DOHH2 (cell line): ENCODE measurements around the gene GLCCI1.
"Not testable (repeated sequence)": the region's sequence is repeated elsewhere in the genome, so short reads cannot be mapped to it uniquely, and the experiment has no call there.

ENCODE experiments used
- H3F3A ChIP-seq: fragments of 200-600 bp; sonication (generic), shearing (Covaris generic); 2 replicates; pipeline ENCODE4 v1.6.0; 2016; ENCODE audit warnings: antibody characterized with exemption, mild to moderate bottlenecking; ENCODE audit not compliant: control insufficient read depth, insufficient read depth
- H3K27ac ChIP-seq: fragments of 200-600 bp; sonication (generic); 2 replicates; pipeline ENCODE4 v1.5.1; 2014; ENCODE audit warnings: low read depth, mild to moderate bottlenecking, low read length, moderate library complexity
- H3K27me3 ChIP-seq: fragments of 200-600 bp; sonication (generic); 2 replicates; pipeline ENCODE4 v1.6.1; 2014; ENCODE audit warnings: mild to moderate bottlenecking, low read length, mixed read lengths; ENCODE audit not compliant: control insufficient read depth
- H3K36me3 ChIP-seq: fragments of 200-600 bp; sonication (generic); 2 replicates; pipeline ENCODE4 v1.6.1; 2014; ENCODE audit warnings: mild to moderate bottlenecking, low read length, moderate library complexity, mixed read lengths; ENCODE audit not compliant: control insufficient read depth
- H3K4me1 ChIP-seq: fragments of 200-600 bp; sonication (generic); 2 replicates; pipeline ENCODE4 v1.6.1; 2014; ENCODE audit warnings: mild to moderate bottlenecking, low read length, mixed read lengths; ENCODE audit not compliant: control insufficient read depth
- H3K4me2 ChIP-seq: fragments of 200-600 bp; sonication (generic); 2 replicates; pipeline ENCODE4 v1.6.0; 2014; ENCODE audit warnings: mild to moderate bottlenecking, low read length, moderate library complexity
- H3K4me3 ChIP-seq: fragments of 200-600 bp; sonication (generic); 2 replicates; pipeline ENCODE4 v1.5.1; 2014; ENCODE audit warnings: mild to moderate bottlenecking, low read length, mixed read lengths
- H3K79me2 ChIP-seq: fragments of 200-600 bp; sonication (generic); 2 replicates; pipeline ENCODE4 v1.6.1; 2014; ENCODE audit warnings: mild to moderate bottlenecking, low read length, mixed read lengths; ENCODE audit not compliant: control insufficient read depth
- H3K9me2 ChIP-seq: fragments of 200-600 bp; sonication (generic); replicated peaks from 2 replicates; pipeline ENCODE4 v1.6.1; 2014; ENCODE audit warnings: mild to moderate bottlenecking, low read length, mixed read lengths; ENCODE audit not compliant: control insufficient read depth
- H3K9me3 ChIP-seq: fragments of 200-600 bp; sonication (generic); 2 replicates; pipeline ENCODE4 v1.6.1; 2014; ENCODE audit warnings: antibody characterized with exemption, low read length, mixed read lengths; ENCODE audit not compliant: control insufficient read depth, insufficient read depth
- H4K20me1 ChIP-seq: fragments of 200-600 bp; sonication (generic); 2 replicates; pipeline ENCODE4 v1.6.0; 2014; ENCODE audit warnings: low read depth, mild to moderate bottlenecking, antibody characterized with exemption, low read length, moderate library complexity; ENCODE audit not compliant: control insufficient read depth, insufficient read depth
- CTCF ChIP-seq: fragments of 200-600 bp; sonication (generic); IDR thresholded peaks from one replicate; pipeline ENCODE4 v1.5.1; 2014; ENCODE audit warnings: antibody characterized with exemption, mild to moderate bottlenecking, low read depth, low read length; ENCODE audit not compliant: poor library complexity, severe bottlenecking
- EZH2phosphoT487 ChIP-seq: fragments of 200-600 bp; sonication (generic); IDR thresholded peaks from 2 replicates; pipeline ENCODE4 v1.6.1; 2017; ENCODE audit warnings: borderline replicate concordance, mild to moderate bottlenecking, antibody characterized with exemption, low read length, moderate library complexity, mixed read lengths

The GLCCI1 gene

GRCh38 chr7:8089036-8089780, 120.6 kb downstream of the GLCCI1 start:
- Histone ChIP-seq H3K4me3 (no peak overlapping the region), H3K4me1 (no peaks in the 10 kb centered on the region), H3K36me3 (peaks cover 38% of the 10 kb centered on the region), H3K4me2 (no peak overlapping the region), H3K79me2 (no peaks in the 10 kb centered on the region), H4K20me1 (no peaks in the 10 kb centered on the region), H3K27ac (no peak overlapping the region), H3F3A (peaks cover 6% of the 10 kb centered on the region; the same call in 1 of the 2 replicates), H3K9me2 (no peaks in the 10 kb centered on the region), H3K9me3 (no peaks in the 10 kb centered on the region), H3K27me3 (no peaks in the 10 kb centered on the region)
- no peak for TF ChIP-seq CTCF
- TF ChIP-seq EZH2phosphoT487, result no peak

DNA sequence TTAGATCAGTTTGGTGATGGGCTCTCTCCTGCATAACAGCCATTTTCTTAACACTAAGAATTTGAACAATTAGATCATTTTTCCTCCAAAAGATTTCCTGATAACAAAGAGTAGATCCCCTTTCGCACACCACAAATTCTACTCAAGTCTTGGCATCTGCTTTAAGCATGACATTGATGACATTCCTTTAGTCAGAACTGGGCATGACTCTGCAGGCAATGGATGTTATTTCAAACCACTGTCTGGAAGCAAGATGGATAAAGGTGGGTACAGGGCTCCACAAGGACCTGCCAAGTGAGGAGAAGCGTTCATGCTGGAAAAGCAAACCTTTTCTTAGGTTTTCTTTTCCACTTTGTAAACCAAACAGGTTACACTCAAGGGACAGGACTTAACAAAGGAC, 123.5 kb downstream of the GLCCI1 start:
- Histone ChIP-seq H3K79me2 (no peaks in the 10 kb centered on the region), H3K27me3 (no peaks in the 10 kb centered on the region), H3K36me3 (peaks cover 9% of the 10 kb centered on the region), H3K27ac (no peak overlapping the region), H3F3A (peaks cover 6% of the 10 kb centered on the region; the same call in 1 of the 2 replicates), H4K20me1 (no peaks in the 10 kb centered on the region), H3K9me3 (no peaks in the 10 kb centered on the region), H3K4me1 (no peaks in the 10 kb centered on the region), H3K4me3 (no peak overlapping the region), H3K9me2 (no peaks in the 10 kb centered on the region), H3K4me2 (no peak overlapping the region)
- TF ChIP-seq EZH2phosphoT487 (no peak), CTCF (no peak)

DNA sequence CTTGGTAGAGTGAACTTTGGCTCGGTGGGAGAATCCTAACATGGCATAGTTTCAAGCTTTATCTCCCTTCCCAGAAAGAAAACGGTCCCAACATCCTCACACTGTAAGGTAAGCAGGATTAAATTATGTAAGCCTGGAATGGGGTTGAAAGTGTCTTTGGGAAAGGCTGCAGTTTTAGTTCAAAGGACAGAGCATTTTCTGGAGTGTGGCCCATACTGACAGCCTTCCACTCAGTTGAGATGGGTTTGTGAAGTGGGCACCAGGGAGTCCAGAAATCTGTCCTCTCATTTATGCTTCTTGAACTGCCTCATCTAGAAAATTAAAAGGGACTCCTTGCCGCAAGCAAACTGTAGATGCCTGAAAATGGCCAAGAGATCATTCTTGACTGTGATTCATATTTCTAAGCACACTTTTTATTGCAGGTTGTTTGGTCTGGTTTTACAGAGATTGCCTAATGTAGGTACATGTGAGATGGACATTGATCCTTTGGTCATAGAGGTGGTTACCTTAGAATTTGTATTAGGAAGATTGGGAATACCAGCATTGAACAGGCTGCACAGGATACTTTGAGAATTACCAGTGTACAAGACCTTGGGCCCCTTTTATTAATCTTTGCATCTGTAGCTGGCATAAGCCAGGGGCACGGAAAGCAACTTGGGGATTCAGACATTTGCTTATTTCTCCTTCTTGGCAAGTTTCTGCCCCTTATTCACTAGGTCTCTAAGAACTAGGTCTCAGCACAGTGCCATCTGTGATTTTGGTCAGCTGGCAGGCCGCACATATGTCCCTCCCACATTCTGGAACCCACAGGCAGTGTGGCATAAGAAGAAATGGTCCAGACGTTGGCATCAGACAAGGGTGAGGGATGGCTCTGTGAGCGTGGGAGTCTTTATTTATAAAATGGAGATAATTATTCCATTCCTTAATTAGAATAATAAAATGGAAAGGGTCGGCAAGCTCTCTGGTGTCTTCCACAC, 125.9 kb downstream of the GLCCI1 start:
- Histone ChIP-seq H3K4me3 (no peak overlapping the region), H4K20me1 (no peaks in the 10 kb centered on the region), H3K4me2 (no peak overlapping the region), H3F3A (no peaks in the 10 kb centered on the region), H3K9me3 (no peaks in the 10 kb centered on the region), H3K79me2 (no peaks in the 10 kb centered on the region), H3K4me1 (no peaks in the 10 kb centered on the region), H3K9me2 (no peaks in the 10 kb centered on the region), H3K27me3 (no peaks in the 10 kb centered on the region), H3K36me3 (no peaks in the 10 kb centered on the region), H3K27ac (no peak overlapping the region)
- no peak for TF ChIP-seq EZH2phosphoT487
- TF ChIP-seq CTCF, result no peak

DNA sequence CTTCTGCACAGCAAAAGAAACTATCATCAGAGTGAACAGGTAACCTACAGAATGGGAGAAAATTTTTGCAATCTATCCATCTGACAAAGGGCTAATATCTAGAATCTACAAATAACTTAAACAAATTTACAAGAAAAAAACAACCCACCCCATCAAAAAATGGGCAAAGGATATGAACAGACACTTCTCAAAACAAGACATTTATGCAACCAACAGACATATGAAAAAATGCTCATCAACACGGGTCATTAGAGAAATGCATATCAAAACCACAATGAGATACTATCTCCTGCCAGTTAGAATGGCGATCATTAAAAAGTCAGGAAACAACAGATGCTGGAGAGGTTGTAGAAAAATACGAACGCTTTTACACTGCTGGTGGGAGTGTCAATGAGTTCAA, 132.7 kb downstream of the GLCCI1 start:
- not testable (repeated sequence) for H3K36me3 ChIP-seq, H3F3A ChIP-seq, H3K4me1 ChIP-seq, H3K27ac ChIP-seq, H3K9me2 ChIP-seq, H3K27me3 ChIP-seq, H3K79me2 ChIP-seq, H3K4me3 ChIP-seq, H3K9me3 ChIP-seq, H4K20me1 ChIP-seq, H3K4me2 ChIP-seq
